CD4-positive, CD25-positive, alpha-beta regulatory T cell (primary cell): ENCODE results near the gene FGF12. TPM values are rescaled to one million over a fixed set of nuclear protein-coding genes. Genes with fewer than 3 reads are reported as not detected.

Experiments used
- ATAC-seq, 2 donors: fragments of 150-1000 bp; cut with Tn5 transposase; one replicate each; pipeline ENCODE4 v1.10.0; 2021; ENCODE audit warnings: low read depth in 2 of 2, moderate number of reproducible peaks in 2 of 2, moderate library complexity in 1 of 2
- DNase-seq, 3 donors: peaks; one replicate each; pipeline versions ENCODE4 v3.0.0 to v3.0.0-alpha.2; 2012 to 2022; ENCODE audit warnings: mixed read lengths in 1 of 3
- H3K27ac ChIP-seq: one replicate; pipeline ENCODE4 v1.7.0; 2013; ENCODE audit warnings: mild to moderate bottlenecking, low read length; ENCODE audit not compliant: insufficient read depth, poor library complexity, severe bottlenecking
- H3K27me3 ChIP-seq: one replicate; pipeline ENCODE4 v1.7.0; 2013; ENCODE audit warnings: low read length; ENCODE audit not compliant: control insufficient read depth, insufficient read depth
- H3K36me3 ChIP-seq: one replicate; pipeline ENCODE4 v1.7.0; 2013; ENCODE audit warnings: mild to moderate bottlenecking, low read length, moderate library complexity; ENCODE audit not compliant: control insufficient read depth, insufficient read depth
- H3K4me1 ChIP-seq: 2 replicates; pipeline ENCODE4 v1.7.0; 2013; ENCODE audit warnings: mild to moderate bottlenecking, low read length; ENCODE audit not compliant: insufficient read depth, control insufficient read depth, poor library complexity, severe bottlenecking
- H3K4me3 ChIP-seq: one replicate; pipeline ENCODE4 v1.7.0; 2013; ENCODE audit warnings: low read depth, mild to moderate bottlenecking, low read length, moderate library complexity
- H3K9me3 ChIP-seq, 2 experiments: 1 replicate in 1 of 2; 2 replicates in 1 of 2; pipeline ENCODE4 v1.7.0; 2013; ENCODE audit warnings: low read length in 2 of 2, mild to moderate bottlenecking in 1 of 2, moderate library complexity in 1 of 2; ENCODE audit not compliant: control insufficient read depth in 2 of 2
- H3K27ac Mint-ChIP-seq, 3 donors: one replicate each; pipeline ENCODE4 v1.8.0; 2020 to 2022; ENCODE audit warnings: mild to moderate bottlenecking in 3 of 3, mixed read lengths in 3 of 3, moderate library complexity in 2 of 3
- H3K27me3 Mint-ChIP-seq: one replicate; pipeline ENCODE4 v1.8.0; 2022; ENCODE audit warnings: mild to moderate bottlenecking, mixed read lengths
- H3K36me3 Mint-ChIP-seq: one replicate; pipeline ENCODE4 v1.8.0; 2020; ENCODE audit warnings: mixed read lengths
- H3K4me1 Mint-ChIP-seq, 4 donors: one replicate each; pipeline ENCODE4 v1.8.0; 2020 to 2022; ENCODE audit warnings: mixed read lengths in 4 of 4, mild to moderate bottlenecking in 1 of 4
- H3K4me3 Mint-ChIP-seq, 4 donors: one replicate each; pipeline ENCODE4 v1.8.0; 2020 to 2022; ENCODE audit warnings: mild to moderate bottlenecking in 4 of 4, mixed read lengths in 4 of 4, moderate library complexity in 3 of 4
- H3K9me3 Mint-ChIP-seq, 7 donors: one replicate each; pipeline ENCODE4 v1.8.0; 2020 to 2022; ENCODE audit warnings: mixed read lengths in 7 of 7, mild to moderate bottlenecking in 3 of 7, moderate library complexity in 2 of 7
- polyA plus RNA-seq, 4 donors: library from polyadenylated mRNA; unstranded; fragments of 300-500 nt; fragmentation: Illumina TruSeq; gene quantifications; one replicate each; pipeline ENCODE4 v1.2.3, GENCODE V29; 2021
- total RNA-seq: library from RNA; stranded (reverse); gene quantifications from one replicate; pipeline ENCODE4 v1.2.3, GENCODE V29; 2022

FGF12 gene
- total and polyA plus RNA-seq, 5 donors from 2014 or later, result not detected

- Histone ChIP-seq H3K4me3 (no peak overlapping the region), H3K36me3 (no peaks in the 10 kb centered on the region), H3K9me3 (no peaks in the 10 kb centered on the region), H3K4me1 (no peaks in the 10 kb centered on the region), H3K27me3 (no peaks in the 10 kb centered on the region), H3K27ac (no peak overlapping the region)
- DNase-seq (peak in 1 of 3 donors; percentile 24), ATAC-seq (no peak)
- Mint-ChIP-seq H3K36me3 (no peaks in the 10 kb centered on the region), H3K4me3 (no peak overlapping the region), H3K27me3 (no peaks in the 10 kb centered on the region), H3K27ac (no peak overlapping the region), H3K9me3 (peaks cover 0 to 6% (median 1%) of the 10 kb centered on the region in 7 donors), H3K4me1 (no peaks in the 10 kb centered on the region)
Observed at GRCh38 chr3:192130534-192131132, 596.7 kb downstream of the FGF12 start.

DNA sequence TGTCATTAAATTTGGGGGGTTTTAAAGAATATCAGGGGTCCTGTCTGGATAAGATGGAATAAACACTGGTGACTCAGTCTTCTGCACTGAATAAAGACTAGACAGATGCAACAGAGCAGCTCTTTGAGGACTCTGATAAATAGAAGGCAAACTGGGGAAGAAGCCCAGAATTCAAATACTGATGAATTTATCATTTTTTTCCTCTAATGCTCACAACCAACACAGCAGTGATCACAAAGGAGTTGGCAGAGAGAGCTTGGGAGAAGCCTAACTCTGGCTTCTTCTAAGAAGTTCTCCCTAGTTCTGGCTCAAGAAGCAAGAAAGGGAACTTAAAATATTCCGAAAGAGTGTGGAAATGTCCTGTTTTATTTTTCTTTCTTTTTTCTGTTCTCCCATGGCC lies 597.8 kb downstream of the FGF12 start:
- no peaks in the 10 kb centered on the region for H3K27me3 ChIP-seq
- H3K27ac ChIP-seq, result no peak overlapping the region
- Mint-ChIP-seq H3K27me3 (no peaks in the 10 kb centered on the region), H3K36me3 (no peaks in the 10 kb centered on the region), H3K4me3 (no peak overlapping the region), H3K27ac (no peak overlapping the region), H3K9me3 (peaks cover 0 to 6% (median 2%) of the 10 kb centered on the region in 7 donors), H3K4me1 (no peaks in the 10 kb centered on the region)
- DNase-seq (no peak), ATAC-seq (no peak)
- H3K4me3 ChIP-seq, result no peak overlapping the region
- no peaks in the 10 kb centered on the region for H3K4me1 ChIP-seq
- H3K36me3 ChIP-seq, result no peaks in the 10 kb centered on the region
- no peaks in the 10 kb centered on the region for H3K9me3 ChIP-seq

- Mint-ChIP-seq H3K4me3 (no peak overlapping the region), H3K9me3 (peaks cover 0 to 6% (median 2%) of the 10 kb centered on the region in 7 donors), H3K27me3 (no peaks in the 10 kb centered on the region), H3K27ac (no peak overlapping the region), H3K4me1 (no peaks in the 10 kb centered on the region), H3K36me3 (no peaks in the 10 kb centered on the region)
- Histone ChIP-seq H3K4me1 (no peaks in the 10 kb centered on the region), H3K4me3 (no peak overlapping the region), H3K9me3 (no peaks in the 10 kb centered on the region), H3K27ac (no peak overlapping the region), H3K36me3 (no peaks in the 10 kb centered on the region), H3K27me3 (no peaks in the 10 kb centered on the region)
- no peak for ATAC-seq
- no peak for DNase-seq
Observed at GRCh38 chr3:192128922-192129321, 598.4 kb downstream of the FGF12 start.

DNA sequence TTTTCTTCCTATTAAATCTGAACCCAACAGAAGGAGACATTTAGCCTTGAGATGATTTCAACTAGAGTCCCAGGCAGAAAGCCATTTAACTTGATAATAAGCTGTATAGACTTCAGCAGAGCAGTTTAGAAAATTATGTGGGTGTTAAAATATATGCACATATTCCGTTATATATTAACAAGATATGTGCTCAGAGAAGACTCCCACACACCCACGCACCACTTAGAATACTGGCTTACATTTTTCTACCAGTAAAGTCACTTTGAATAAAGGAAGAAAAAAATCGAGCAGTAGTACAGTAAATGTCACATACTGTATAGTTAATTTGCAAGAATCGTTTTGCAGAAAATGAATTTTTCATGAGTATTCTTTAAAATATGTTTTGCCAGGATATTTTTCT lies 599.3 kb downstream of the FGF12 start:
- Mint-ChIP-seq H3K27ac (no peak overlapping the region), H3K4me3 (no peak overlapping the region), H3K27me3 (no peaks in the 10 kb centered on the region), H3K4me1 (no peaks in the 10 kb centered on the region), H3K9me3 (peaks cover 0 to 6% (median 3%) of the 10 kb centered on the region in 7 donors), H3K36me3 (no peaks in the 10 kb centered on the region)
- Histone ChIP-seq H3K4me3 (no peak overlapping the region), H3K36me3 (no peaks in the 10 kb centered on the region), H3K9me3 (no peaks in the 10 kb centered on the region), H3K27me3 (no peaks in the 10 kb centered on the region), H3K4me1 (no peaks in the 10 kb centered on the region), H3K27ac (no peak overlapping the region)
- DNase-seq, result no peak
- ATAC-seq, result no peak

DNA sequence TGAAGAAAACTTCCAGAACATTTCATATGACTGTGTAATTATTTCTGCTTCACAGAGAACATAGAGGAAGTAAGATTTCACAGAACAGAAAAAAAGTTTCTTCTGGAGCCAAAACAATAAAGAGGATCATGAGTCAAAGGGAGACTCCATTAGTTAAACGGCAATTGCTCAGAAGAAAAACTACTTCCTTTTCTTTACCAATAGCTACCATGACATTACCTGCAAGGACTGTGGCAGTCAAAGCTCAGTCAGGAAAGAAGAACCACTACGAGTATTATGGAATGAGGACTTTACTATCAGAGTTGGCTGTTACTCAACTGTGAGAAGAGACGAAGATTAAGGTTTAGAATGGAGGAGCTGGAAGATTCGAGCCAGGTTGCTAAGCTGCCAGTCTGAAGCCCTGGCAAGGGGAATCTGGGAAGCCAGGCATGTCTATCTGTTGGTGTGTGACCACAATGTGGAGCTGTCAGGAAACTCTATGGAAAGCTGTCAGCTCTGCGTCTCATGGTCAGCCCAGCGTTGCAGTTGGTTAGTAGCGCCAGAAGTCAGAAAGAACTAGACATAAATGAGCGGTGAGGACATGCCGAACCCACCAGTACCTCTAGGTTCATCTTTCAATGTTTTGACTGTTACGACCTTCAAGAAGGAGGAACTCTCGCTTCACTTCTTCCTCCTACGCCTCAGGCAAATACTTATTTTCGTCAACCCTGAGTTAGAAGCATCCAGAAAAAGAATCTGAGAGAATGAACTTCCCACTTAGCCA lies 604.3 kb downstream of the FGF12 start:
- Histone ChIP-seq H3K27me3 (no peaks in the 10 kb centered on the region), H3K27ac (no peak overlapping the region), H3K36me3 (no peaks in the 10 kb centered on the region), H3K4me3 (no peak overlapping the region), H3K9me3 (no peaks in the 10 kb centered on the region), H3K4me1 (no peaks in the 10 kb centered on the region)
- H3K27me3 Mint-ChIP-seq, result no peaks in the 10 kb centered on the region
- no peaks in the 10 kb centered on the region for H3K36me3 Mint-ChIP-seq
- H3K4me3 Mint-ChIP-seq, result no peak overlapping the region
- H3K4me1 Mint-ChIP-seq, result no peaks in the 10 kb centered on the region
- DNase-seq (no peak), ATAC-seq (no peak)
- H3K27ac Mint-ChIP-seq, result no peak overlapping the region
- H3K9me3 Mint-ChIP-seq, result peaks cover 0 to 4% (median 3%) of the 10 kb centered on the region in 7 donors

DNA sequence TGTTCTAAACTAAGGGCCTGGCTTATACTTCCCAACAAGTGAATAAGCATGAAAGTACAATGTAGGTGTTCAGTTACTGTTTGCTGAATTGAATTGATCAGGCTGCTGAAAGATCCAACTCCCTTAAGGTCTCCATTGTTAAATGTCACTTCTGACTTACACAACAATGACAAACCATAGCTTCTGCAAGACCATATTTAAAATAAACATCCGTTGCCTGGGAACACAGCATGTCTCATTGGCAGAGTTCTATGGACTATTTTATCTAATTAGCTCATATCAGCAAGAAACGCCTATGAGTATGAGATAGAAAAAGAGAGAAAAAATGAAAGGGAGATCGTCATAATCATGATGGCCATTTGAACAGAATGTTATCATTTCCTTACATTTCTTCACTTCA lies 605.4 kb downstream of the FGF12 start:
- Mint-ChIP-seq H3K27me3 (no peaks in the 10 kb centered on the region), H3K4me3 (no peak overlapping the region), H3K36me3 (no peaks in the 10 kb centered on the region), H3K9me3 (peaks cover 1 to 4% (median 3%) of the 10 kb centered on the region in 7 donors), H3K27ac (no peak overlapping the region), H3K4me1 (peaks cover 0 to 4% (median 0%) of the 10 kb centered on the region in 4 donors)
- no peak for DNase-seq
- no peaks in the 10 kb centered on the region for H3K9me3 ChIP-seq
- ATAC-seq, result no peak
- H3K4me1 ChIP-seq, result no peaks in the 10 kb centered on the region
- no peak overlapping the region for H3K4me3 ChIP-seq
- no peak overlapping the region for H3K27ac ChIP-seq
- H3K36me3 ChIP-seq, result no peaks in the 10 kb centered on the region
- H3K27me3 ChIP-seq, result no peaks in the 10 kb centered on the region

DNA sequence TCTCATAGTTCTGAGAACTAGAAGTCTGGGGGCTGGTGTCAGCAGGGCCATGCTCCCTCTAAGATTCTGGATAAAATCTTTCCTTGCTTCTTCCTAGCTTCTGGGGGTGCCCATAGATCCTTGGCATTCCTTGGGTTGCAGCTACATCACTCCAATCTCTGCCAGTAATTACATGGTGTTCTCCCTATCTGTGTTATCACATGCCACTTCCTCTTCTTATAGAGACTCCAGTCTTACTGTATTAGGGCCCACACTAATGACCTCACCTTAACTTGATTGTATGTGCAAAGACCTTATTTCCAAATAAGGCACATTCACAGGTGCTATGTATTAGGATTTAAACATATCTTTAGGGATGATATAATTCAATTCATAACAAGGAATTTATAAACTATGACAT lies 618.5 kb downstream of the FGF12 start:
- H3K4me1 ChIP-seq, result no peaks in the 10 kb centered on the region
- Mint-ChIP-seq H3K4me1 (no peaks in the 10 kb centered on the region), H3K4me3 (no peak overlapping the region), H3K27me3 (no peaks in the 10 kb centered on the region), H3K9me3 (peaks cover 0 to 7% (median 3%) of the 10 kb centered on the region in 7 donors), H3K36me3 (no peaks in the 10 kb centered on the region), H3K27ac (no peak overlapping the region)
- H3K9me3 ChIP-seq, result no peaks in the 10 kb centered on the region
- H3K27ac ChIP-seq, result no peak overlapping the region
- no peaks in the 10 kb centered on the region for H3K27me3 ChIP-seq
- DNase-seq (no peak), ATAC-seq (no peak)
- H3K4me3 ChIP-seq, result no peak overlapping the region
- no peaks in the 10 kb centered on the region for H3K36me3 ChIP-seq

- DNase-seq, result no peak
- no peak for ATAC-seq
- Histone ChIP-seq H3K9me3 (no peaks in the 10 kb centered on the region), H3K27me3 (no peaks in the 10 kb centered on the region), H3K36me3 (no peaks in the 10 kb centered on the region), H3K4me1 (no peaks in the 10 kb centered on the region), H3K4me3 (no peak overlapping the region), H3K27ac (no peak overlapping the region)
- Mint-ChIP-seq H3K4me3 (no peak overlapping the region), H3K9me3 (peaks cover 0 to 7% (median 4%) of the 10 kb centered on the region in 7 donors), H3K4me1 (no peaks in the 10 kb centered on the region), H3K27me3 (no peaks in the 10 kb centered on the region), H3K27ac (no peak overlapping the region), H3K36me3 (no peaks in the 10 kb centered on the region)
Observed at GRCh38 chr3:192106543-192106942, 620.8 kb downstream of the FGF12 start.
